ENCODE results near the gene MZT2B. TPM values are rescaled to one million over a fixed set of nuclear protein-coding genes. Genes with fewer than 3 reads are reported as not detected.
"Not testable (repeated sequence)": the region's sequence is repeated elsewhere in the genome, so short reads cannot be mapped to it uniquely, and the experiment has no call there.

Gene MZT2B
- total RNA-seq, 4 donors from 2014 or later, result 127 to 189 (median 149) TPM

- no peak overlapping the region for H3K4me3 ChIP-seq (ENCODE audit: low read depth, poor library complexity, severe bottlenecking)
- TF ChIP-seq CTCF (IDR thresholded peaks at IDR 0.05) (no peak), POLR2A (IDR thresholded peaks at IDR 0.05) (no peak)
- intact Hi-C loops (cut with DNase I; ENCODE audit: low total_unique reads), result loop anchor here (10.0 kb wide), 1 partner anchor 159 kb away; the partner anchor contains the start of gene IMP4
- no peak for DNase-seq (ENCODE audit: low spot score in 2 of 2)
- 78 to 83% methylated on average over 10 of the region's 10 CpGs for WGBS, 2 donors
Measured at GRCh38 chr2:130185436-130185835, 3.4 kb downstream of the MZT2B start.

GRCh38 chr2:130185896-130186295 lies 3.8 kb downstream of the MZT2B start:
- no peak overlapping the region for H3K4me3 ChIP-seq (ENCODE audit: low read depth, poor library complexity, severe bottlenecking)
- 73 to 80% methylated on average over 4 of the region's 4 CpGs for WGBS, 2 donors
- TF ChIP-seq CTCF (IDR thresholded peaks at IDR 0.05) (no peak), POLR2A (IDR thresholded peaks at IDR 0.05) (no peak)
- intact Hi-C loops (cut with DNase I; ENCODE audit: low total_unique reads), result loop anchor here (10.0 kb wide), 1 partner anchor 159 kb away; the partner anchor contains the start of gene IMP4
- DNase-seq (ENCODE audit: low spot score in 2 of 2), result no peak

- intact Hi-C loops (cut with DNase I; ENCODE audit: low total_unique reads), result loop anchor here (10.0 kb wide), 1 partner anchor 158 kb away; the partner anchor contains the start of gene IMP4
- WGBS, 2 donors, result 85 to 90% methylated on average over 5 of the region's 5 CpGs
- no peak for DNase-seq (ENCODE audit: low spot score in 2 of 2)
Measured at GRCh38 chr2:130186391-130186790, 4.3 kb downstream of the MZT2B start.

GRCh38 chr2:130187268-130187667 lies 5.2 kb downstream of the MZT2B start:
- no peak for TF ChIP-seq POLR2A (IDR thresholded peaks at IDR 0.05)
- TF ChIP-seq CTCF (IDR thresholded peaks at IDR 0.05), result no peak
- 67 to 78% methylated on average over 8 of the region's 8 CpGs for WGBS, 2 donors
- no peak for DNase-seq (ENCODE audit: low spot score in 2 of 2)
- H3K4me3 ChIP-seq (ENCODE audit: low read depth, poor library complexity, severe bottlenecking), result no peak overlapping the region
- intact Hi-C loops (cut with DNase I; ENCODE audit: low total_unique reads), result loop anchor here (10.0 kb wide), 1 partner anchor 158 kb away; the partner anchor contains the start of gene IMP4

More at GRCh38 chr2:130186391-130186790, 4.3 kb downstream of the MZT2B start:
- H3K4me3 ChIP-seq (ENCODE audit: low read depth, poor library complexity, severe bottlenecking), result no peak overlapping the region
- TF ChIP-seq POLR2A (IDR thresholded peaks at IDR 0.05) (no peak), CTCF (IDR thresholded peaks at IDR 0.05) (no peak)

GRCh38 chr2:130187859-130188792 lies 6.1 kb downstream of the MZT2B start:
- intact Hi-C loops (cut with DNase I; ENCODE audit: low total_unique reads), result loop anchor here (10.0 kb wide), 1 partner anchor 157 kb away; the partner anchor contains the start of gene IMP4
- 88 to 89% methylated on average over 16 to 17 of the region's 17 CpGs for WGBS, 2 donors
- not testable (repeated sequence) for DNase-seq (ENCODE audit: low spot score in 2 of 2); H3K4me3 ChIP-seq (ENCODE audit: low read depth, poor library complexity, severe bottlenecking)

GRCh38 chr2:130188958-130189357 lies 6.9 kb downstream of the MZT2B start:
- intact Hi-C loops (cut with DNase I; ENCODE audit: low total_unique reads), result loop anchor here (10.0 kb wide), 1 partner anchor 156 kb away; the partner anchor contains the start of gene IMP4
- DNase-seq (ENCODE audit: low spot score in 2 of 2); H3K4me3 ChIP-seq (ENCODE audit: low read depth, poor library complexity, severe bottlenecking): not testable (repeated sequence)
- WGBS, 2 donors, result 81 to 91% methylated on average over 2 to 4 of the region's 4 CpGs
